Muscle of leg (tissue), 11 donors: ENCODE results near the gene SLC9A3. TPM values are rescaled to one million over a fixed set of nuclear protein-coding genes. Genes with fewer than 3 reads are reported as not detected.

Experiments used
- DNase-seq: peaks from one replicate; pipeline ENCODE4 v3.0.0; 2013
- H3K27ac ChIP-seq: one replicate; pipeline ENCODE4 v1.5.1; 2013; ENCODE audit warnings: mild to moderate bottlenecking, low read length, control low read depth
- H3K27me3 ChIP-seq: one replicate; pipeline ENCODE4 v1.6.1; 2013; ENCODE audit warnings: low read length; ENCODE audit not compliant: control insufficient read depth, insufficient read depth
- H3K36me3 ChIP-seq: one replicate; pipeline ENCODE4 v1.6.1; 2013; ENCODE audit warnings: low read length; ENCODE audit not compliant: control insufficient read depth, insufficient read depth
- H3K4me1 ChIP-seq: one replicate; pipeline ENCODE4 v1.6.1; 2013; ENCODE audit warnings: low read length; ENCODE audit not compliant: control insufficient read depth, insufficient read depth
- H3K4me3 ChIP-seq: one replicate; pipeline ENCODE4 v1.5.1; 2013; ENCODE audit warnings: low read length, control low read depth
- H3K9me3 ChIP-seq: replicated peaks from 2 replicates; pipeline ENCODE4 v1.6.1; 2013; ENCODE audit warnings: low read depth, low read length; ENCODE audit not compliant: control insufficient read depth
- WGBS: methylation state at CpG from one replicate; pipeline ENCODE4 v1.1.5; 2013; ENCODE audit warnings: missing lambda C conversion rate; ENCODE audit not compliant: insufficient coverage; 5-methylcytosine and 5-hydroxymethylcytosine counted together
- polyA plus RNA-seq, 8 donors: library from polyadenylated mRNA; unstranded; fragments of 120-200 nt; gene quantifications; one replicate each; pipeline versions ENCODE4 v1.2.1 to v1.2.3, GENCODE V29; 2013; ENCODE audit warnings: inconsistent platforms in 1 of 8, low replicate concordance in 1 of 8; ENCODE audit not compliant: insufficient read length in 8 of 8, insufficient read depth in 1 of 8
- total RNA-seq: library from RNA; stranded (reverse); fragments of 120-200 nt; gene quantifications from one replicate; pipeline ENCODE4 v1.2.4, GENCODE V29; 2013

SLC9A3 gene
- total and polyA plus RNA-seq, 9 donors: 1.2 to 8.2 (median 2.4) TPM

- 72% methylated on average over 30 of the region's 30 CpGs for WGBS
- Histone ChIP-seq H3K4me3 (no peak overlapping the region), H3K4me1 (peaks cover 14% of the 10 kb centered on the region), H3K27ac (no peak overlapping the region), H3K36me3 (no peaks in the 10 kb centered on the region), H3K9me3 (no peaks in the 10 kb centered on the region), H3K27me3 (peaks cover 52% of the 10 kb centered on the region)
- no peak for DNase-seq
Measured at GRCh38 chr5:505951-506525, 18.2 kb downstream of the SLC9A3 start.

GRCh38 chr5:504326-505154 is 19.7 kb downstream of the SLC9A3 start:
- peaks cover 44% of the 10 kb centered on the region for H3K27me3 ChIP-seq

GRCh38 chr5:502325-503079 is 21.7 kb downstream of the SLC9A3 start:
- H3K4me1 ChIP-seq: peaks cover 14% of the 10 kb centered on the region
- 74% methylated on average over 27 of the region's 36 CpGs for WGBS
- peaks cover 55% of the 10 kb centered on the region for H3K27me3 ChIP-seq
- DNase-seq: no peak
- no peak overlapping the region for H3K4me3 ChIP-seq
- H3K27ac ChIP-seq: no peak overlapping the region
- H3K9me3 ChIP-seq: no peaks in the 10 kb centered on the region
- H3K36me3 ChIP-seq: no peaks in the 10 kb centered on the region

More at GRCh38 chr5:504326-505154, 19.7 kb downstream of the SLC9A3 start:
- Histone ChIP-seq H3K4me1 (peaks cover 14% of the 10 kb centered on the region), H3K9me3 (no peaks in the 10 kb centered on the region), H3K36me3 (no peaks in the 10 kb centered on the region), H3K4me3 (no peak overlapping the region), H3K27ac (no peak overlapping the region)
- WGBS: 57% methylated on average over 29 of the region's 33 CpGs
- DNase-seq: no peak

- Histone ChIP-seq H3K36me3 (no peaks in the 10 kb centered on the region), H3K27me3 (peaks cover 58% of the 10 kb centered on the region), H3K4me1 (peaks cover 14% of the 10 kb centered on the region), H3K9me3 (no peaks in the 10 kb centered on the region), H3K4me3 (no peak overlapping the region), H3K27ac (no peak overlapping the region)
- 11% methylated on average over 23 of the region's 23 CpGs for WGBS
- DNase-seq: peak; percentile 32
Measured at GRCh38 chr5:501831-502184, 22.4 kb downstream of the SLC9A3 start.

GRCh38 chr5:501105-501830 is 23.0 kb downstream of the SLC9A3 start:
- peaks cover 57% of the 10 kb centered on the region for H3K27me3 ChIP-seq
- no peak overlapping the region for H3K4me3 ChIP-seq
- no peaks in the 10 kb centered on the region for H3K9me3 ChIP-seq
- H3K27ac ChIP-seq: no peak overlapping the region
- no peak for DNase-seq
- no peaks in the 10 kb centered on the region for H3K36me3 ChIP-seq
- WGBS: 48% methylated on average over 39 of the region's 41 CpGs
- peaks cover 14% of the 10 kb centered on the region for H3K4me1 ChIP-seq

- 95% methylated on average over 10 of the region's 10 CpGs for WGBS
- Histone ChIP-seq H3K36me3 (no peaks in the 10 kb centered on the region), H3K9me3 (no peaks in the 10 kb centered on the region), H3K27me3 (peaks cover 57% of the 10 kb centered on the region), H3K27ac (no peak overlapping the region), H3K4me3 (no peak overlapping the region), H3K4me1 (peaks cover 14% of the 10 kb centered on the region)
- no peak for DNase-seq
Measured at GRCh38 chr5:500491-500890, 23.8 kb downstream of the SLC9A3 start.

- Histone ChIP-seq H3K9me3 (no peaks in the 10 kb centered on the region), H3K36me3 (no peaks in the 10 kb centered on the region), H3K4me1 (peaks cover 14% of the 10 kb centered on the region), H3K27me3 (peaks cover 57% of the 10 kb centered on the region), H3K4me3 (no peak overlapping the region), H3K27ac (no peak overlapping the region)
- 86% methylated on average over 26 of the region's 32 CpGs for WGBS
- DNase-seq: no peak
Measured at GRCh38 chr5:499233-500209, 24.7 kb downstream of the SLC9A3 start.

GRCh38 chr5:497871-498509 is 26.3 kb downstream of the SLC9A3 start:
- Histone ChIP-seq H3K4me3 (no peak overlapping the region), H3K4me1 (peaks cover 19% of the 10 kb centered on the region), H3K36me3 (no peaks in the 10 kb centered on the region), H3K27me3 (peaks cover 57% of the 10 kb centered on the region), H3K9me3 (no peaks in the 10 kb centered on the region), H3K27ac (no peak overlapping the region)
- DNase-seq: no peak
- 73% methylated on average over 38 of the region's 40 CpGs for WGBS
